ENCODE measurements around the gene AP3S1.
"Not testable (repeated sequence)": the region's sequence is repeated elsewhere in the genome, so short reads cannot be mapped to it uniquely, and the experiment has no call there.

Gene AP3S1

GRCh38 chr5:115875447-115875846 lies 33.7 kb downstream of the AP3S1 start:
- no peak for DNase-seq

- not testable (repeated sequence) for DNase-seq
Measured at GRCh38 chr5:115877342-115877741, 35.6 kb downstream of the AP3S1 start.

GRCh38 chr5:115882434-115882833 lies 40.7 kb downstream of the AP3S1 start:
- DNase-seq = not testable (repeated sequence)

GRCh38 chr5:115884704-115885103 lies 43.0 kb downstream of the AP3S1 start:
- no peak for DNase-seq

- DNase-seq = not testable (repeated sequence)
Measured at GRCh38 chr5:115885208-115885607, 43.5 kb downstream of the AP3S1 start.

GRCh38 chr5:115888027-115888426 lies 46.3 kb downstream of the AP3S1 start:
- DNase-seq = peak; percentile 19

GRCh38 chr5:115892021-115892420 lies 50.3 kb downstream of the AP3S1 start:
- DNase-seq = no peak

- DNase-seq = no peak
Measured at GRCh38 chr5:115894342-115894741, 52.6 kb downstream of the AP3S1 start.

- DNase-seq = peak; percentile 25
Measured at GRCh38 chr5:115895821-115896220, 54.1 kb downstream of the AP3S1 start.

GRCh38 chr5:115898656-115899055 lies 56.9 kb downstream of the AP3S1 start:
- DNase-seq = peak; percentile 49

- no peak for DNase-seq
Measured at GRCh38 chr5:115907177-115907576, 65.4 kb downstream of the AP3S1 start.

GRCh38 chr5:115913623-115914400 lies 72.1 kb downstream of the AP3S1 start:
- DNase-seq = not testable (repeated sequence)

- DNase-seq = no peak
Measured at GRCh38 chr5:115920171-115920725, 78.5 kb downstream of the AP3S1 start.

- not testable (repeated sequence) for DNase-seq
Measured at GRCh38 chr5:115928578-115929407, 87.1 kb downstream of the AP3S1 start.

GRCh38 chr5:115930171-115930570 lies 88.4 kb downstream of the AP3S1 start:
- not testable (repeated sequence) for DNase-seq

- DNase-seq = peak; percentile 22
Measured at GRCh38 chr5:115930630-115931337, 89.0 kb downstream of the AP3S1 start.

- DNase-seq = no peak
Measured at GRCh38 chr5:115932991-115933390, 91.3 kb downstream of the AP3S1 start.

- no peak for DNase-seq
Measured at GRCh38 chr5:115934388-115934974, 92.7 kb downstream of the AP3S1 start.

GRCh38 chr5:115936031-115936430 lies 94.3 kb downstream of the AP3S1 start:
- DNase-seq = no peak

- DNase-seq = no peak
Measured at GRCh38 chr5:115939059-115939458, 97.3 kb downstream of the AP3S1 start.

- DNase-seq = no peak
Measured at GRCh38 chr5:115940080-115940810, 98.5 kb downstream of the AP3S1 start.
